Measurements from ENCODE around the gene PIK3CB.

PIK3CB gene

DNA sequence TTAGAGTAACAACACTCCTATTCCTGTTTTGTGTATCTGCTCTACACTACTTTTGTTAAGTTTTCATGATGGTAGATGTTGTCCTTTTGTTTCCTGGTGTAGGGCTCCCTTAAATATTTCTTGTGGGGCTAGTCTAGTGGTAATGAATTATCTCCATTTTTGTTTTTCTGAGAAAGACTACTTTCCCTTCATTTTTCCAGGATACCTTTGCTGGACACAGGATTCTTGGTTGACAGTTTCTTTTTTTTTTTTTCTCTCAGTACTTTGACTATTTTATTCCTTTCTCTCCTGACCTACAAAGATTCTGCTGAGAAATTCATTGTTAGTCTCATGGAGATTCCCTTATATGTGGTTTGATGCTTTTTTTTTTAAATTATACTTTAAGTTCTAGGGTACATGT is 188.2 kb downstream of the PIK3CB start:
- Histone ChIP-seq H3K4me2 (ENCODE audit: low read depth, low read length) (no peak overlapping the region), H3K9me2 (replicated peaks; ENCODE audit: insufficient read depth, low read length) (no peaks in the 10 kb centered on the region), H3K9me3 (replicated peaks; ENCODE audit: insufficient read depth, low read length) (no peaks in the 10 kb centered on the region), H3K4me3 (ENCODE audit: low read length) (no peak overlapping the region), H3K36me3 (replicated peaks; ENCODE audit: insufficient read depth, low read length) (no peaks in the 10 kb centered on the region), H3K27me3 (replicated peaks; ENCODE audit: insufficient read depth, low read length) (no peaks in the 10 kb centered on the region), H3K9ac (ENCODE audit: low read length) (no peak overlapping the region), H3F3A (ENCODE audit: insufficient read depth, low read length) (no peaks in the 10 kb centered on the region), H2AFZ (ENCODE audit: low read length) (no peak overlapping the region), H3K27ac (ENCODE audit: low read length) (no peak overlapping the region), H3K4me1 (ENCODE audit: low read length) (no peaks in the 10 kb centered on the region), H3K79me2 (ENCODE audit: low read length) (no peaks in the 10 kb centered on the region), H4K20me1 (ENCODE audit: insufficient read depth, low read length) (no peaks in the 10 kb centered on the region)
- no peak for DNase-seq
- no peak for TF ChIP-seq EZH2 (optimal IDR thresholded peaks at IDR 0.05; ENCODE audit: low read depth, low read length)
- TF ChIP-seq, protein P1, sequence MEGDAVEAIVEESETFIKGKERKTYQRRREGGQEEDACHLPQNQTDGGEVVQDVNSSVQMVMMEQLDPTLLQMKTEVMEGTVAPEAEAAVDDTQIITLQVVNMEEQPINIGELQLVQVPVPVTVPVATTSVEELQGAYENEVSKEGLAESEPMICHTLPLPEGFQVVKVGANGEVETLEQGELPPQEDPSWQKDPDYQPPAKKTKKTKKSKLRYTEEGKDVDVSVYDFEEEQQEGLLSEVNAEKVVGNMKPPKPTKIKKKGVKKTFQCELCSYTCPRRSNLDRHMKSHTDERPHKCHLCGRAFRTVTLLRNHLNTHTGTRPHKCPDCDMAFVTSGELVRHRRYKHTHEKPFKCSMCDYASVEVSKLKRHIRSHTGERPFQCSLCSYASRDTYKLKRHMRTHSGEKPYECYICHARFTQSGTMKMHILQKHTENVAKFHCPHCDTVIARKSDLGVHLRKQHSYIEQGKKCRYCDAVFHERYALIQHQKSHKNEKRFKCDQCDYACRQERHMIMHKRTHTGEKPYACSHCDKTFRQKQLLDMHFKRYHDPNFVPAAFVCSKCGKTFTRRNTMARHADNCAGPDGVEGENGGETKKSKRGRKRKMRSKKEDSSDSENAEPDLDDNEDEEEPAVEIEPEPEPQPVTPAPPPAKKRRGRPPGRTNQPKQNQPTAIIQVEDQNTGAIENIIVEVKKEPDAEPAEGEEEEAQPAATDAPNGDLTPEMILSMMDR (IDR thresholded peaks at IDR 0.05; ENCODE audit: low read length) = no peak
- TF ChIP-seq EZH2phosphoT487 (IDR thresholded peaks at IDR 0.05; ENCODE audit: low read length) = no peak

DNA sequence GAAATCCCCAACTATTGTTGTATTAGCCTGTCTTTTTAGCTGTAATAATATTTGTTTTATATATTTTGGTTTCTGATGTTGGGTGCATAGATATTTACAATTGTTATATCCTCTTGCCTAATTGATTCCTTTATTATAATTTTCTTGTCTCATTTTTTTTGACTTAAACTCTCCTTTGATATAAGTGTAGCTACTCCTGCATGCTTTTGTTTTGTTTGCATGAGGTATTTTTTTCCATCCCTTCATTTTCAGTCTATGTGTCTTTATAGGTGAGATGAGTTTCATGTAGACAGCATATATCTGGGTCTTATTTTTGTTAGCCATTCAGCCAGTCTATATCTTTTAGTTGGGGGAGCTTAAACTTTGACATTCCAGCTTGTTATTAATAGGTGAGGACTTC is 188.7 kb downstream of the PIK3CB start:
- no peaks in the 10 kb centered on the region for H3K9me3 ChIP-seq (replicated peaks; ENCODE audit: insufficient read depth, low read length)
- no peaks in the 10 kb centered on the region for H3F3A ChIP-seq (ENCODE audit: insufficient read depth, low read length)
- no peak for TF ChIP-seq EZH2phosphoT487 (IDR thresholded peaks at IDR 0.05; ENCODE audit: low read length)
- no peak overlapping the region for H2AFZ ChIP-seq (ENCODE audit: low read length)
- H3K4me1 ChIP-seq (ENCODE audit: low read length) = no peaks in the 10 kb centered on the region
- no peaks in the 10 kb centered on the region for H3K36me3 ChIP-seq (replicated peaks; ENCODE audit: insufficient read depth, low read length)
- no peaks in the 10 kb centered on the region for H4K20me1 ChIP-seq (ENCODE audit: insufficient read depth, low read length)
- no peak overlapping the region for H3K27ac ChIP-seq (ENCODE audit: low read length)
- H3K9ac ChIP-seq (ENCODE audit: low read length) = no peak overlapping the region
- no peaks in the 10 kb centered on the region for H3K9me2 ChIP-seq (replicated peaks; ENCODE audit: insufficient read depth, low read length)
- no peak for DNase-seq
- H3K27me3 ChIP-seq (replicated peaks; ENCODE audit: insufficient read depth, low read length) = no peaks in the 10 kb centered on the region
- no peaks in the 10 kb centered on the region for H3K79me2 ChIP-seq (ENCODE audit: low read length)
- no peak overlapping the region for H3K4me2 ChIP-seq (ENCODE audit: low read depth, low read length)
- H3K4me3 ChIP-seq (ENCODE audit: low read length) = no peak overlapping the region

DNA sequence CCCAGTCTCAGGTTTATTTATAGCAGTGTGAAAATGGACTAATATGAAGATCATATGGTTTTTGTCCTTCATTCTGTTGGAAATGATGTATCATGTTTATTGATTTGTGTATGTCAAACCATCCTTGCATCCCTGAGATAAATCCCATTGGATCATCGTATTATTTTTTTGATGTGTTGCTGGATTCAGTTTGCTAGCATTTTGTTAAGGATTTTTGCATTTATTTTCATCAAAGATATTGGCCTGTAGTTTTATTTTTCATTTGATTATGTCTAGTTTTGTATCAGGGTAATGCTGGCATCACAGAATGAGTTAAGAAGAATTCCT is 191.8 kb downstream of the PIK3CB start:
- DNase-seq = no peak
- H3F3A ChIP-seq (ENCODE audit: insufficient read depth, low read length) = no peaks in the 10 kb centered on the region; the same call in 1 of the 2 replicates
- TF ChIP-seq, protein P1 (IDR thresholded peaks at IDR 0.05; ENCODE audit: low read length) = no peak
- TF ChIP-seq EZH2phosphoT487 (IDR thresholded peaks at IDR 0.05; ENCODE audit: low read length) (no peak), EZH2 (optimal IDR thresholded peaks at IDR 0.05; ENCODE audit: low read depth, low read length) (no peak)

DNA sequence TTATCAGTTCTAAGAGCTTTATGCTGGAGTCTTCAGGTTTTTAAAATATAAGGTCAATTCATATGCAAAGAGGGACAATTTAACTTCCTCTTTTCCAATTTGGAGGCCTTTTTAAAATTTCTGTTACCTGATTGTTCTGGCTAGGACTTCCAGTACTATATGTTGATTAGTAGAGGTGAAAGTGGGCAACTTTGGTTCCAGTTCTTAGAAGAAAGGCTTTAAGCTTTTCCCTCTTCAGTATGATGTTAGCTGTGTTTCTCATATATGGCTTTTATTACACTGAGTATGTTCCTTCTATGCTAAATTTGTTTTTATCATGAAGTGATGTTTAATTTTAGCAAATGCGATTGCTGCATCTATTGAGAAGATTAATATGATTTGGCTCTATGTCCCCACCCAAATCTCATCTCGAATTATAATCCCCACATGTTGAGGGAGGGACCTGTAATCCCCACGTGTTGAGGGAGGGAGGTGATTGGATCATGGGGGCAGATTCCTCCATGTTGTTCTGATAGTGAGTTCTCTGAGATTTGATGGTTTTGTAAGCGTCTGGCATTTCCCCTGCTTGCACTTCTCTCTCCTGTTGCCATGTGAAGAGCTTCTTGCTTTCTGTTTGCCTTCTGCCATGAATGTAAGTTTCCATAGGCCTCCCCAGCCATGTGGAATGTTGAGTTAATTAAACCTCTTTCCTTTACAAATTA is 192.4 kb downstream of the PIK3CB start:
- H3K27me3 ChIP-seq (replicated peaks; ENCODE audit: insufficient read depth, low read length) = no peaks in the 10 kb centered on the region
- H3F3A ChIP-seq (ENCODE audit: insufficient read depth, low read length) = no peaks in the 10 kb centered on the region; the same call in 1 of the 2 replicates
- no peak overlapping the region for H3K4me3 ChIP-seq (ENCODE audit: low read length)
- H2AFZ ChIP-seq (ENCODE audit: low read length) = no peak overlapping the region
- TF ChIP-seq EZH2 (optimal IDR thresholded peaks at IDR 0.05; ENCODE audit: low read depth, low read length) (no peak), EZH2phosphoT487 (IDR thresholded peaks at IDR 0.05; ENCODE audit: low read length) (no peak)
- TF ChIP-seq, protein P1 (IDR thresholded peaks at IDR 0.05; ENCODE audit: low read length) = no peak
- no peak overlapping the region for H3K27ac ChIP-seq (ENCODE audit: low read length)
- H3K79me2 ChIP-seq (ENCODE audit: low read length) = no peaks in the 10 kb centered on the region
- no peak for DNase-seq
- no peaks in the 10 kb centered on the region for H3K36me3 ChIP-seq (replicated peaks; ENCODE audit: insufficient read depth, low read length)
- H3K9ac ChIP-seq (ENCODE audit: low read length) = no peak overlapping the region
- no peaks in the 10 kb centered on the region for H3K9me3 ChIP-seq (replicated peaks; ENCODE audit: insufficient read depth, low read length)
- H3K9me2 ChIP-seq (replicated peaks; ENCODE audit: insufficient read depth, low read length) = no peaks in the 10 kb centered on the region
- H4K20me1 ChIP-seq (ENCODE audit: insufficient read depth, low read length) = no peaks in the 10 kb centered on the region
- H3K4me2 ChIP-seq (ENCODE audit: low read depth, low read length) = no peak overlapping the region
- no peaks in the 10 kb centered on the region for H3K4me1 ChIP-seq (ENCODE audit: low read length)

More for the DNA sequence above, 191.8 kb downstream of the PIK3CB start:
- Histone ChIP-seq H3K27ac (ENCODE audit: low read length) (no peak overlapping the region), H2AFZ (ENCODE audit: low read length) (no peak overlapping the region), H3K9me2 (replicated peaks; ENCODE audit: insufficient read depth, low read length) (no peaks in the 10 kb centered on the region), H3K4me1 (ENCODE audit: low read length) (no peaks in the 10 kb centered on the region), H3K4me2 (ENCODE audit: low read depth, low read length) (no peak overlapping the region), H3K79me2 (ENCODE audit: low read length) (no peaks in the 10 kb centered on the region), H3K9me3 (replicated peaks; ENCODE audit: insufficient read depth, low read length) (no peaks in the 10 kb centered on the region), H4K20me1 (ENCODE audit: insufficient read depth, low read length) (no peaks in the 10 kb centered on the region), H3K36me3 (replicated peaks; ENCODE audit: insufficient read depth, low read length) (no peaks in the 10 kb centered on the region), H3K9ac (ENCODE audit: low read length) (no peak overlapping the region), H3K27me3 (replicated peaks; ENCODE audit: insufficient read depth, low read length) (no peaks in the 10 kb centered on the region), H3K4me3 (ENCODE audit: low read length) (no peak overlapping the region)
